T-cell (primary cell): ENCODE measurements around the gene HECW1. TPM values are rescaled to one million over a fixed set of nuclear protein-coding genes. Genes with fewer than 3 reads are reported as not detected.

ENCODE experiments used
- ATAC-seq, 4 experiments: fragments of 200-7000 bp in 3 of 4; fragments of 150-1000 bp in 1 of 4; cut with Tn5 transposase; replicated peaks in 1 of 4; 1 replicate in 3 of 4; 2 replicates in 1 of 4; pipeline ENCODE4 v1.10.0; 2021; ENCODE audit warnings: moderate library complexity in 3 of 4, mild to moderate bottlenecking in 2 of 4, moderate number of reproducible peaks in 1 of 4
- CTCF ChIA-PET, 2 donors: fragments of 300-600 bp; sonication (Branson Sonifier 250); formaldehyde crosslinking; loops; one replicate each; lab custom pipeline; 2022; ENCODE audit warnings: antibody characterized with exemption in 2 of 2; lab: Charles Lee
- POLR2A ChIA-PET, 2 donors: fragments of 300-600 bp; sonication (Branson Sonifier 250); formaldehyde crosslinking; loops; one replicate each; lab custom pipeline; 2022; ENCODE audit warnings: antibody characterized with exemption in 2 of 2; lab: Charles Lee
- DNase-seq, 35 experiments: peaks; one replicate each; pipeline versions ENCODE4 v3.0.0 to v3.0.0-alpha.2; 2013 to 2023
- H3K27ac ChIP-seq: one replicate; pipeline ENCODE4 v1.5.1; 2013; ENCODE audit warnings: low read length
- H3K27me3 ChIP-seq, 2 experiments: replicated peaks in 1 of 2; 1 replicate in 1 of 2; 2 replicates in 1 of 2; pipeline versions ENCODE4 v1.6.1 to v1.7.0; 2013; ENCODE audit warnings: low read length in 1 of 2, mixed read lengths in 1 of 2; ENCODE audit not compliant: control insufficient read depth in 2 of 2, insufficient read depth in 2 of 2; ENCODE audit errors: extremely low read depth in 1 of 2
- H3K36me3 ChIP-seq, 2 donors: 1 replicate in 1 of 2; 2 replicates in 1 of 2; pipeline versions ENCODE4 v1.6.1 to v1.7.0; 2013; ENCODE audit warnings: low read length in 1 of 2; ENCODE audit not compliant: control insufficient read depth in 2 of 2, insufficient read depth in 1 of 2; ENCODE audit errors: extremely low read depth in 1 of 2
- H3K4me1 ChIP-seq, 2 experiments: 1 replicate in 1 of 2; 2 replicates in 1 of 2; pipeline versions ENCODE4 v1.6.1 to v1.7.0; 2013; ENCODE audit warnings: low read length in 2 of 2, mixed read lengths in 1 of 2; ENCODE audit not compliant: insufficient read depth in 2 of 2, control insufficient read depth in 1 of 2; ENCODE audit errors: extremely low read depth in 1 of 2
- H3K4me3 ChIP-seq, 2 donors: 1 replicate in 1 of 2; 2 replicates in 1 of 2; pipeline versions ENCODE4 v1.5.1 to v1.7.0; 2013; ENCODE audit warnings: mild to moderate bottlenecking in 2 of 2, low read length in 1 of 2, moderate library complexity in 1 of 2; ENCODE audit not compliant: control insufficient read depth in 1 of 2; ENCODE audit errors: extremely low read depth in 1 of 2
- H3K9me3 ChIP-seq: 2 replicates; pipeline ENCODE4 v1.7.0; 2013
- H3K27ac Mint-ChIP-seq, 2 donors: one replicate each; pipeline ENCODE4 v1.8.0; 2020 to 2021; ENCODE audit warnings: mild to moderate bottlenecking in 2 of 2, mixed read lengths in 2 of 2
- H3K27me3 Mint-ChIP-seq, 2 donors: one replicate each; pipeline ENCODE4 v1.8.0; 2021 to 2022; ENCODE audit warnings: mixed read lengths in 2 of 2
- H3K36me3 Mint-ChIP-seq: one replicate; pipeline ENCODE4 v1.8.0; 2021; ENCODE audit warnings: mixed read lengths
- H3K4me1 Mint-ChIP-seq, 3 donors: one replicate each; pipeline ENCODE4 v1.8.0; 2020 to 2022; ENCODE audit warnings: mixed read lengths in 3 of 3, mild to moderate bottlenecking in 1 of 3
- H3K4me3 Mint-ChIP-seq, 3 donors: one replicate each; pipeline ENCODE4 v1.8.0; 2020 to 2022; ENCODE audit warnings: mild to moderate bottlenecking in 3 of 3, mixed read lengths in 3 of 3, moderate library complexity in 3 of 3
- H3K9me3 Mint-ChIP-seq, 3 donors: one replicate each; pipeline ENCODE4 v1.8.0; 2020 to 2022; ENCODE audit warnings: mixed read lengths in 3 of 3
- WGBS: methylation state at CpG from one replicate; pipeline ENCODE4 v1.1.5; 2013; ENCODE audit warnings: missing lambda C conversion rate; ENCODE audit not compliant: insufficient coverage; 5-methylcytosine and 5-hydroxymethylcytosine counted together
- total RNA-seq, 35 experiments: library from RNA in 6 of 35; stranded (reverse) in 6 of 35; fragments of 120-200 nt in 1 of 35; gene quantifications; one replicate each; pipeline versions ENCODE4 v1.2.1 to v1.2.4 and lab custom pipeline; 2013 to 2026

The HECW1 gene
- total RNA-seq, 5 donors from 2014 or later (not counting 1 experiment from before 2014, with no cell fraction given), result not detected

DNA sequence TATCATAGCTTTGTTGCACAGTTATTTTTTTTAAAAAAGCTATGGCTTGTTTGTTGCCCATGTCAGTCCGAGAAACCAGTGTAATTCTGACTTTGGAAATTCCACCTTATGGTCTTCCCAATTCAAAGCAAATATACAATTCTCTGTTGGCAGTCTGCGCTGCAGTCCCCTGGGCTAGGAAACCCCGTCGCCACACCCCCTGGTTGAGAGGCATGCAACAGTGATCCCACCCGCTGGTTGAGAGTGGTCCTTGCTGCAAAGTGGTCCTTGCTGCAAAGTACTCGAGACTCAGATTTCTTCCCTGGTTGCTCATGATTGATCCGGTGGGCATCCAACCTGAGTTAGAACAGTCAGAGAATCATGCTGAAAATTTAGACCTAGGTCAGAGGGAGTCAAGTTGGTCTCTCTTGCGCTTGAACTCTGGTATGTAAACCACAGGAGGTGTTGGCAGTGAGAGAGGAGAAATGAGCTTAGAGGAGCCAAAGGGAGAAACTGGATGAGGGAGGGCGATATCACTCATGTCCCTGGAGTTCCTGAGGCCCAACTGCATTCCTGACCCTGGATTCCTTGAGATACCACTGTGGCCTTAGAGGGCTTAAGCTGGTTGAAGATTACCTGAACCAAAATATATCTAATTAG, 425.4 kb downstream of the HECW1 start:
- H3K27ac ChIP-seq, result no peak overlapping the region
- H3K4me3 ChIP-seq, result no peak overlapping the region
- WGBS, result 91% methylated on average over 8 of the region's 9 CpGs
- no peak for ATAC-seq
- ChIA-PET CTCF (no interaction called here), POLR2A (no interaction called here)
- H3K27ac Mint-ChIP-seq, result no peak overlapping the region
- peaks cover 0 to 6% of the 10 kb centered on the region in 2 experiments for H3K27me3 ChIP-seq
- H3K9me3 ChIP-seq, result no peaks in the 10 kb centered on the region
- no peaks in the 10 kb centered on the region for H3K4me1 Mint-ChIP-seq
- H3K27me3 Mint-ChIP-seq, result peaks cover 7 to 15% of the 10 kb centered on the region in 2 donors
- H3K36me3 ChIP-seq, result no peaks in the 10 kb centered on the region
- H3K4me3 Mint-ChIP-seq, result no peak overlapping the region
- DNase-seq, result no peak
- H3K4me1 ChIP-seq, result no peaks in the 10 kb centered on the region
- H3K9me3 Mint-ChIP-seq, result no peaks in the 10 kb centered on the region
- H3K36me3 Mint-ChIP-seq, result no peaks in the 10 kb centered on the region

DNA sequence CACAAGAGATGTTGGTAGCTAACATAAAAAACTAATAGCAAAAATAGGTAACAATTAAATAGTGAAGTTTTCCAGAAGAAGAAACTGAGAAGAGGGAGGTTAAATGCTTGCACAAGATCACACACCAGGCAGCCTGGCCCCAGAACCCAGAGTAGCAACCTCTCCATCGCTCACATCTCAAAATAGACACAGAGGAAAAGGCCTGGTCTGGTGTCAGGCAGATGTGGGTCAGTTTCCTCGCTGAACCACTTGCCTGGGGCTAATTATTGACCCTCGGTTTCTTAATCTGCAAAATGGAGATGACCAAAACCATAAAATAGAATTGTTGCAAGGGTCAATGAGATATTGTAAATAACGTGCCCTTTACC, 425.9 kb downstream of the HECW1 start:
- POLR2A ChIA-PET, result no interaction called here
- H3K9me3 Mint-ChIP-seq, result no peaks in the 10 kb centered on the region
- H3K9me3 ChIP-seq, result no peaks in the 10 kb centered on the region

DNA sequence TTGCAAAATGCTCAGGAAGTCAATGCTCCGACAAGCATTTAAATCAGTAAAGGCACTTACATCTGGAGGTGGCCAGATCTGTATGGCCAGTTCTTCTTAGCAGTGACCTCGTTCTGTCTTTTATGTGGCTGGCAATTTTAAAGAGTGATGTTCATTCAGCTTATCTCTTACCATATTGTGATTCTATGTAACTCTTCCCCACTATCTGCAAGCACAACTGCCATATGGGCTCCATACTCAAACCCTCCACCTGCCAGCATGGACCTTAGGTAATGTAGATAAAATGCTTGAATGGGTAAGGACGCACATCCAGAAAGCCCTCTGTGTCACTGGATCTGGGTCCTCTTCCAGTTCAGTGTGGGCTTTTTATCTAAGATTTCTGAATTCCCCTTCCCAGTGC, 428.0 kb downstream of the HECW1 start:
- DNase-seq, result no peak
- 100% methylated on average over 1 of the region's 3 CpGs for WGBS
- H3K27ac ChIP-seq, result no peak overlapping the region
- Mint-ChIP-seq H3K9me3 (no peaks in the 10 kb centered on the region), H3K36me3 (no peaks in the 10 kb centered on the region), H3K4me1 (no peaks in the 10 kb centered on the region), H3K27ac (no peak overlapping the region), H3K4me3 (no peak overlapping the region), H3K27me3 (peaks cover 8 to 12% of the 10 kb centered on the region in 2 donors)
- H3K4me1 ChIP-seq, result no peaks in the 10 kb centered on the region
- POLR2A ChIA-PET, result no interaction called here
- H3K9me3 ChIP-seq, result no peaks in the 10 kb centered on the region
- no peak for ATAC-seq
- H3K4me3 ChIP-seq, result no peak overlapping the region
- CTCF ChIA-PET, result no interaction called here
- peaks cover 0 to 6% of the 10 kb centered on the region in 2 experiments for H3K27me3 ChIP-seq
- H3K36me3 ChIP-seq, result no peaks in the 10 kb centered on the region

More for the DNA sequence above, 425.9 kb downstream of the HECW1 start:
- no peaks in the 10 kb centered on the region for H3K4me1 ChIP-seq
- H3K27ac Mint-ChIP-seq, result no peak overlapping the region
- peaks cover 7 to 15% of the 10 kb centered on the region in 2 donors for H3K27me3 Mint-ChIP-seq
- H3K27ac ChIP-seq, result no peak overlapping the region
- WGBS, result no CpG with 5 or more reads among the region's 4 CpGs
- no peak overlapping the region for H3K4me3 Mint-ChIP-seq
- peaks cover 0 to 6% of the 10 kb centered on the region in 2 experiments for H3K27me3 ChIP-seq
- DNase-seq (no peak), ATAC-seq (no peak)
- no peak overlapping the region for H3K4me3 ChIP-seq
- no peaks in the 10 kb centered on the region for H3K36me3 Mint-ChIP-seq
- H3K36me3 ChIP-seq, result no peaks in the 10 kb centered on the region
- H3K4me1 Mint-ChIP-seq, result no peaks in the 10 kb centered on the region
- CTCF ChIA-PET, result no interaction called here

DNA sequence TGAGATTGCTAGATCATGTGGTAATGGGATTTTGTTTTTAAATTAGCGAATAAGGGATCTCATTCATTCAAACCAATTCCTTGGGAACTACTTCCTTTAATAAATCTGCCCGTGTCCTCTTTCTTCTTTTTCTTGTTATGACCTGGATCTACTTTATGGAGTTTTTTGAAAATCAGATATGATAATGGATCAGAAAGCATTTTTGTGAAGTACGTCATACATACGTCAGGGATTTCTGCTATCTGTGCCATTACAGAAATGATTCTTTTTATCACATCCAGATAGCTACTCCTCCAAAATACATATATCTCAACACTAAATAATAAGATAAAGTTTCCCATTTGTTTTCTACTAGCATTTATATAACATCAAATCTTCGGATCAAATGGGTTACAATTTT, 430.3 kb downstream of the HECW1 start:
- ATAC-seq (no peak), DNase-seq (no peak)
- Histone ChIP-seq H3K27me3 (peaks cover 0 to 6% of the 10 kb centered on the region in 2 experiments), H3K4me1 (no peaks in the 10 kb centered on the region), H3K9me3 (no peaks in the 10 kb centered on the region), H3K4me3 (no peak overlapping the region), H3K36me3 (no peaks in the 10 kb centered on the region), H3K27ac (no peak overlapping the region)
- ChIA-PET POLR2A (no interaction called here), CTCF (no interaction called here)
- no CpG with 5 or more reads among the region's 5 CpGs for WGBS
- H3K27me3 Mint-ChIP-seq, result peaks cover 12 to 13% of the 10 kb centered on the region in 2 donors
- H3K4me1 Mint-ChIP-seq, result no peaks in the 10 kb centered on the region
- peaks cover 0 to 4% (median 3%) of the 10 kb centered on the region in 3 donors for H3K9me3 Mint-ChIP-seq
- no peak overlapping the region for H3K27ac Mint-ChIP-seq
- H3K36me3 Mint-ChIP-seq, result peaks cover 3% of the 10 kb centered on the region
- no peak overlapping the region for H3K4me3 Mint-ChIP-seq

DNA sequence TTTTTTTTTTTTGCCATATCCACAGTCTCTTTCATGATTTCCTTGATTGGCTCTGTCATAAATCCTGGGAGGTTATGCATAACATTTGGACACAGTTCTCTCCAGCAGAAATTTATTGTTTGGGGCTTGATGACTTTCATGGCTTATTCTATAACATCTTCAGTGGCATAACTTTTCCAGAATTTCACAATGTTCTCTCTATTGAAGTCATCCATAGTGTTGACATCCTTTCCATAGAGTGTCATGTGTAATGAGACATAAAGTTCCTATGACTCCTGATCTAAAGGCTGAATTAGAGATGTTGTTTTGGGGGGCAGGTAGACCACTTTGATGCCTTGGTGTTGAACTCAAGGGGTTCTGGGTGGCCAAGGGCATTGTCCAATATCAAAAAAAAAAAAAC, 433.8 kb downstream of the HECW1 start:
- no peak overlapping the region for H3K27ac Mint-ChIP-seq
- no peak for ATAC-seq

DNA sequence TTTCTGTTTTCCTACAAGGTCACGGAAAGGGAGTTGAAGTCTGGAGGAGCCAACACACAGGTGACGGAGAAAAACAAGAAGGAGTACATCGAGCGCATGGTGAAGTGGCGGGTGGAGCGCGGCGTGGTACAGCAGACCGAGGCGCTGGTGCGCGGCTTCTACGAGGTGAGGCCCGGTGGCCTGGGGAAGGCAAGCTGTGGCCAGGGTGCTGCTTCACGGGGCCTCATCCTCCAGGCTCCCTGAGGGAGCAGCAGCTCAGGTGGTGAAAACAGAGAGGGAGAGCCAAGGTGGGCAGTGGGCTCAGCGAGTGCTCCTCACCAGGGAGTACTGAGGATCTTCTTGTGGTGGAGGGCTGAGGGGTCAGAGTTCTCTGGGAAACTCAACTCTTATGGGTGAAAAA, 438.0 kb downstream of the HECW1 start:
- H3K4me3 Mint-ChIP-seq, result no peak overlapping the region
- H3K27ac ChIP-seq, result no peak overlapping the region
- no peaks in the 10 kb centered on the region for H3K9me3 ChIP-seq
- H3K4me1 Mint-ChIP-seq, result peaks cover 27 to 32% (median 28%) of the 10 kb centered on the region in 3 donors
- H3K36me3 Mint-ChIP-seq, result peaks cover 3% of the 10 kb centered on the region
- H3K4me1 ChIP-seq, result peaks cover 12 to 21% of the 10 kb centered on the region in 2 experiments
- H3K27ac Mint-ChIP-seq, result no peak overlapping the region
- H3K27me3 Mint-ChIP-seq, result peaks cover 4 to 5% of the 10 kb centered on the region in 2 donors
- POLR2A ChIA-PET, result no interaction called here
- no peaks in the 10 kb centered on the region for H3K36me3 ChIP-seq
- DNase-seq, result no peak
- no peak overlapping the region for H3K4me3 ChIP-seq
- H3K27me3 ChIP-seq, result peaks cover 0 to 9% of the 10 kb centered on the region in 2 experiments
- no peak for ATAC-seq
- H3K9me3 Mint-ChIP-seq, result peaks cover 0 to 4% (median 3%) of the 10 kb centered on the region in 3 donors
- CTCF ChIA-PET, result no interaction called here
- 97% methylated on average over 14 of the region's 16 CpGs for WGBS

More for the DNA sequence above, 433.8 kb downstream of the HECW1 start:
- no peaks in the 10 kb centered on the region for H3K36me3 ChIP-seq
- H3K4me3 ChIP-seq, result no peak overlapping the region
- H3K4me1 ChIP-seq, result no peaks in the 10 kb centered on the region
- peaks cover 0 to 4% (median 3%) of the 10 kb centered on the region in 3 donors for H3K9me3 Mint-ChIP-seq
- no peak overlapping the region for H3K4me3 Mint-ChIP-seq
- peaks cover 0 to 6% of the 10 kb centered on the region in 2 experiments for H3K27me3 ChIP-seq
- CTCF ChIA-PET, result no interaction called here
- H3K9me3 ChIP-seq, result no peaks in the 10 kb centered on the region
- H3K4me1 Mint-ChIP-seq, result no peaks in the 10 kb centered on the region
- DNase-seq, result no peak
- peaks cover 3% of the 10 kb centered on the region for H3K36me3 Mint-ChIP-seq
- H3K27me3 Mint-ChIP-seq, result peaks cover 8 to 10% of the 10 kb centered on the region in 2 donors
- H3K27ac ChIP-seq, result no peak overlapping the region
- POLR2A ChIA-PET, result interaction anchor here in 1 of 2 donors (0.6 kb wide), 1 partner anchor 33 kb away, joined by 3 read pairs; no protein-coding TSS in a partner anchor
